ENCODE data around the gene PANK4. TPM values are rescaled to one million over a fixed set of nuclear protein-coding genes. Genes with fewer than 3 reads are reported as not detected.

PANK4 gene
- total and polyA plus RNA-seq, 9 of the 15 experiments (the other 6 are each of a cell fraction or from before 2014, with no cell fraction given), result 0.93 to 55.6 (median 31.5) TPM

DNA sequence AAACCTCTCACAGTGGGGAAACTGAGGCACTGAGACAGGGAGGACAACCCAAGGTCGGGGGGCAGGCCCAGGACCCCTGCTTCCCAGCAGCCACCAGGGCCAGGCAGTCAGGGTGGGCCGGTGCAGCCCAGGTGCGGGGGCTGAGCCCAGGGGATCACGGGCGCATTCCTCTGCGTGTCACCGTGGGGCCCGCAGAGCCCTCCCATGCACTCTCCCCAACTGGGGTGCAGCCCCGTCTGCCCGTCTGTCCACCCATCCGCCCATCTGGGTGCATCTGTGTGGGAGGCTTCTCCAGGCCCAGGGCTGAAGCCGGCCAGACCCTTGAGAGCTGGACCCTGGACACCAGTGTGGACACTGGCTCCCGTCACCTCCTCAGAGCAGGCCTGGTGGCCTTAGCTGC lies 53.2 kb downstream of the PANK4 start:
- in situ Hi-C loops (cut with MboI), result no loop called here
- no peaks in the 10 kb centered on the region for H3K9me3 ChIP-seq (replicated peaks; ENCODE audit: control insufficient read depth, insufficient read depth, low read depth, low read length)
- H3K4me1 ChIP-seq (replicated peaks in 1 of 2; ENCODE audit: control insufficient read depth in 2 of 2, insufficient read depth in 2 of 2, low read length in 2 of 2), result peaks cover 0 to 87% of the 10 kb centered on the region in 2 experiments; a peak in 2 of 5 replicates
- H3K79me2 ChIP-seq (ENCODE audit: control insufficient read depth, insufficient read depth, low read length), result no peaks in the 10 kb centered on the region
- POLR2A ChIA-PET, result no interaction called here
- no peak for FAIRE-seq
- peaks cover 7 to 79% of the 10 kb centered on the region in 2 experiments; a peak in 3 of 5 replicates for H3K27me3 ChIP-seq (ENCODE audit: control insufficient read depth in 2 of 2, insufficient read depth in 2 of 2, low read length in 2 of 2)
- peaks cover 34% of the 10 kb centered on the region for H4K20me1 ChIP-seq (replicated peaks; ENCODE audit: control insufficient read depth, insufficient read depth, low read length)
- H3K27ac ChIP-seq (ENCODE audit: extremely low read depth, low read depth, low read length), result no peak overlapping the region
- BruUV-seq (replicated peaks), result no TSS peak
- no peaks in the 10 kb centered on the region for H3K9me1 ChIP-seq (ENCODE audit: control insufficient read depth, insufficient read depth, low read length)
- CTCF ChIA-PET (ENCODE audit: low intra/inter-chr PET ratio), result no interaction called here
- no peaks in the 10 kb centered on the region for H3K36me3 ChIP-seq (ENCODE audit: control insufficient read depth, insufficient read depth, low read length)
- H3K9ac ChIP-seq (ENCODE audit: insufficient read depth in 1 of 2, low read depth in 2 of 2, low read length in 2 of 2), result peak overlapping the region in 1 of 2 experiments; percentile 50; a peak in 1 of 4 replicates
- no peak for DNase-seq (ENCODE audit: extremely low read depth in 1 of 4, low spot score in 3 of 4)
- H3K4me2 ChIP-seq (ENCODE audit: insufficient read depth, low read length), result no peak overlapping the region
- 0 out of 3 replicates have a peak, but pooled peaks have one; percentile 3 for ATAC-seq
- TF ChIP-seq POLR2AphosphoS5 (IDR thresholded peaks at IDR 0.05; ENCODE audit: control insufficient read depth, insufficient read depth, low read depth, low read length) (no peak), ARNT (IDR thresholded peaks at IDR 0.05) (no peak), ZNF445 (CRISPR knock-in tag; IDR thresholded peaks at IDR 0.05; ENCODE audit: low read depth) (no peak)
- TF ChIP-seq, protein P1, sequence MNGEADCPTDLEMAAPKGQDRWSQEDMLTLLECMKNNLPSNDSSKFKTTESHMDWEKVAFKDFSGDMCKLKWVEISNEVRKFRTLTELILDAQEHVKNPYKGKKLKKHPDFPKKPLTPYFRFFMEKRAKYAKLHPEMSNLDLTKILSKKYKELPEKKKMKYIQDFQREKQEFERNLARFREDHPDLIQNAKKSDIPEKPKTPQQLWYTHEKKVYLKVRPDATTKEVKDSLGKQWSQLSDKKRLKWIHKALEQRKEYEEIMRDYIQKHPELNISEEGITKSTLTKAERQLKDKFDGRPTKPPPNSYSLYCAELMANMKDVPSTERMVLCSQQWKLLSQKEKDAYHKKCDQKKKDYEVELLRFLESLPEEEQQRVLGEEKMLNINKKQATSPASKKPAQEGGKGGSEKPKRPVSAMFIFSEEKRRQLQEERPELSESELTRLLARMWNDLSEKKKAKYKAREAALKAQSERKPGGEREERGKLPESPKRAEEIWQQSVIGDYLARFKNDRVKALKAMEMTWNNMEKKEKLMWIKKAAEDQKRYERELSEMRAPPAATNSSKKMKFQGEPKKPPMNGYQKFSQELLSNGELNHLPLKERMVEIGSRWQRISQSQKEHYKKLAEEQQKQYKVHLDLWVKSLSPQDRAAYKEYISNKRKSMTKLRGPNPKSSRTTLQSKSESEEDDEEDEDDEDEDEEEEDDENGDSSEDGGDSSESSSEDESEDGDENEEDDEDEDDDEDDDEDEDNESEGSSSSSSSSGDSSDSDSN (IDR thresholded peaks at IDR 0.05; ENCODE audit: borderline replicate concordance in 1 of 2, low read depth in 2 of 2, low read length in 2 of 2), result peak in 1 of 2 experiments; percentile 24; a peak in 1 of 4 replicates
- no peak overlapping the region for H2AFZ ChIP-seq (ENCODE audit: low read depth, low read length)
- intact Hi-C loops (cut with micrococcal nuclease), result no loop called here
- WGBS (ENCODE audit: insufficient coverage, low coverage, missing lambda C conversion rate), result 16% methylated on average over 13 of the region's 13 CpGs
- H3K4me3 ChIP-seq, result no peak overlapping the region
